ENCODE measurements around the gene RPL27. TPM values are rescaled to one million over a fixed set of nuclear protein-coding genes. Genes with fewer than 3 reads are reported as not detected.
"Not testable (repeated sequence)": the region's sequence is repeated elsewhere in the genome, so short reads cannot be mapped to it uniquely, and the experiment has no call there.

The RPL27 gene
- 1,519 TPM for polyA plus RNA-seq (2013, experiment 1 of 4)
- 1,565 TPM for polyA plus RNA-seq (2013, experiment 2 of 4)
- polyA plus RNA-seq (2013, experiment 3 of 4): 2,084 TPM
- polyA plus RNA-seq (2013, experiment 4 of 4): 2,168 TPM

DNA sequence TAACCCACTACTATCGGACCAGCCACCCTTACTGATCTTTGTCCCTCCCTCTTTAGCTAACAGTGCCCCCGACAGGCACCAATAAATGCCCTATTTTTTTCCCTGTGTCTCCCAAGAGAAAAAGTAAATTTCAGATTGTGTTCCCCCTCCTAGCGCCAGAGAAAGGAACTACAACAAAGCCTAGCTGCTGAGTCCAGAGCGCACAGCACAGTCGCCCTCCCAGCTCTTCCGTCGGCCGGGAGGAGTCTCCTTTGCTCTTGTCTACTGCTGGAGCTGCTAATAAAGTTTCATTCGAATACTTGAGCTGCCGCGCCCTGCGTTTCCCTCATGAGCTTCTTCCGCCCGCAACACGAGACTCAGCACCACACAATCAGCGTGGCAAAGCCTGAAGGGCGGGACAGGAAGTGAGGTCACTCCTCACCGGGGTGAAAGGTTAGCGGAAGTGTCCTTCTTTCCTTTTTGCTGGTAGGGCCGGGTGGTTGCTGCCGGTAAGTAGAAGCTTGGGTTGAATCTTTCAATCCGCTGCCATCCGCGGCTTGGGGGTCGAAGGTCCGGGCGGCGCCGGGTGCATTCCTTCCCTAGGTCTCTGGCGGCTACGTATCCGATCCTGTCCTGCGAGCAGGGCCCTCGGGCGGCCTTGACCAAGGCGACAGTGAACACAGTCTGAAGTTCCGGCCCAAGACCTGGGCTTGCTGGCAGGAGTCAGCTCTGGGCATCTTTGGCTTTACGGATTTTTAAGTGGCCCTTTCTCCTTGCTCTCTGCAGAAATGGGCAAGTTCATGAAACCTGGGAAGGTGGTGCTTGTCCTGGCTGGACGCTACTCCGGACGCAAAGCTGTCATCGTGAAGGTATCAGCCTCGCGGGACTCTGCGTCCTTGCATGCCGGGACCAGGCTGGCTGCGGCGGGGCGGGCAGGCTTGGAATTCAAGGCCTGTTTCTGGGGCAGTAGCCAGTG is at the start of gene RPL27:
RPL27 (plus strand) TSS at position 436 of the 955 bp plus-strand sequence; CDS start at position 768, 332 bp downstream.
- peaks cover 27% of the 10 kb centered on the region for H3K36me3 ChIP-seq (ENCODE audit: control insufficient read depth, insufficient read depth, low read length)
- WGBS, 2 experiments: 0 to 1% methylated on average over 49 of the region's 49 CpGs
- peak within 1 kb of the TSS; percentile 99 for H3K27ac ChIP-seq (ENCODE audit: insufficient read depth, low read depth, low read length, poor library complexity, severe bottlenecking)
- H3K27me3 ChIP-seq (ENCODE audit: control insufficient read depth, insufficient read depth, low read length, poor library complexity, severe bottlenecking): no peaks in the 10 kb centered on the region
- H3K4me3 ChIP-seq (ENCODE audit: insufficient read depth, low read depth, low read length): peak within 1 kb of the TSS; percentile 96
- no peaks in the 10 kb centered on the region for H3K9me3 ChIP-seq (ENCODE audit: control insufficient read depth, low read length)
- H3K4me1 ChIP-seq (ENCODE audit: control insufficient read depth, insufficient read depth, low read length): peaks cover 4% of the 10 kb centered on the region

- 93 to 96% methylated on average over 12 to 13 of the region's 13 CpGs for WGBS, 2 experiments
- Histone ChIP-seq H3K27me3 (ENCODE audit: control insufficient read depth, insufficient read depth, low read length, poor library complexity, severe bottlenecking) (no peaks in the 10 kb centered on the region), H3K36me3 (ENCODE audit: control insufficient read depth, insufficient read depth, low read length) (peaks cover 28% of the 10 kb centered on the region), H3K27ac (ENCODE audit: insufficient read depth, low read depth, low read length, poor library complexity, severe bottlenecking) (no peak overlapping the region), H3K4me3 (ENCODE audit: insufficient read depth, low read depth, low read length) (no peak overlapping the region), H3K4me1 (ENCODE audit: control insufficient read depth, insufficient read depth, low read length) (no peaks in the 10 kb centered on the region), H3K9me3 (ENCODE audit: control insufficient read depth, low read length) (no peaks in the 10 kb centered on the region)
These were observed 48.0 kb upstream of the RPL27 start for GRCh38 chr17:42950044-42950783.

DNA sequence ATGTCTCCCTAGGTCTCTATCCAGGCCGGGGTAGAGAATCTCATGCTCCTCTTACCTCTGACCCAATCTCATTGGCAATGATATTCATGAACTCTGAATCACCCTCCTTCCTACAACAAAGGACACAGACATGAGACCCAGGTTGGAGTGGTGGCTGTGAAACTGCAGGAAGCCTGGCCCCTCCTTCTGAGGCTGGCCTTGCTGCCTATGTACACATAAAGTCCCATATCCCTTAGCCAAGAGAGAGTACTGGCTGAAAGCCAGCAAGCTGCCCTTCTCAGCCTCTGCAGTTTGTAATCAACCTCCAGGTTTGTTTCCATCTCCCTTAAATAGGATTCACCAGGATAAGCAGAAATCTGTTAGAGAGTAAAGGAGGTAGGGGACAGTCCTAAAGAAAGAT is 44.5 kb upstream of the RPL27 start:
- no peak overlapping the region for H3K27ac ChIP-seq (ENCODE audit: insufficient read depth, low read depth, low read length, poor library complexity, severe bottlenecking)
- H3K9me3 ChIP-seq (ENCODE audit: control insufficient read depth, low read length): no peaks in the 10 kb centered on the region
- WGBS, 2 experiments: 84 to 96% methylated on average over 1 of the region's 1 CpG
- peaks cover 45% of the 10 kb centered on the region for H3K36me3 ChIP-seq (ENCODE audit: control insufficient read depth, insufficient read depth, low read length)
- H3K4me1 ChIP-seq (ENCODE audit: control insufficient read depth, insufficient read depth, low read length): no peaks in the 10 kb centered on the region
- no peak overlapping the region for H3K4me3 ChIP-seq (ENCODE audit: insufficient read depth, low read depth, low read length)
- no peaks in the 10 kb centered on the region for H3K27me3 ChIP-seq (ENCODE audit: control insufficient read depth, insufficient read depth, low read length, poor library complexity, severe bottlenecking)

DNA sequence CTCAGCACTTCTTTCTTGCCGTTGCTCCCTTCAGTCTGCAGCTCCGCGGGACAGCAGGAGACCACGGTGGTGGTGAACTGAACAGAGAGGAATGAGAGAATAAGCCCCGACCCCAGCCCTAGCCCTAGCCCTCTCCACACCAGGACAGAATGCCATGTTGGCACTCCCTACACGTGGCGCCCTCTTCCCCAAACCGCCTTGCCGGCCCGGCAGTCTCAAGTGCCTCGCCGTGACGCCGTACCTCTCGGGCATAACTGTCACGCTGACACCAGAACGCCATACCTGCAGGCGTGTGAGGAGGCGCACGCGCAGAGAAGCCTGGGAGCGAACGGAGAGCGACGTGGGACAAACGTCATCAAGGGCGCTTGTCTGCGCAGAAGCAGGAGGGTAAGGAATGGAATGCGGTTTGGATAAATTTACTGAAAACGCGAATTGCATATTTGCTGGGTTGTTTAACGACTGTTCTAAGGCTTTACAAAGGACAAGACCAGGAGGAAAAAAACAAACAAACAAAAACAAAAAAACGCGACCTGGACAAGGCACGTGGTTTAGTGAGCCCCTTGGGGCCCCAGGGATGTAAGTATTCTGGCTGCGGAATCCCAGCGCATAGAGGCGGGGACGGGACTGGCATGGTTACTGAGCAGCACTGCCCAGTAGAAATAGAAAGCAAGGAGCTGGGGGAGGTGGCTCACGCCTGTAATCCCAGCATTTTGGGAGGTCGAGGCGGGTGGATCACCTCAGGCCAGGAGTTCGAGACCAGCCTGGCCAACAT is 33.9 kb upstream of the RPL27 start, which contains the start of gene AARSD1:
AARSD1 (minus strand) TSS at position 294 of the 772 bp plus-strand sequence; CDS start at position 280, 14 bp downstream.
- WGBS, 2 experiments: 6% methylated on average over 43 of the region's 43 CpGs
- H3K27me3 ChIP-seq (ENCODE audit: control insufficient read depth, insufficient read depth, low read length, poor library complexity, severe bottlenecking): no peaks in the 10 kb centered on the region

GRCh38 chr17:42967925-42968324 is 30.3 kb upstream of the RPL27 start:
- no peak overlapping the region for H3K4me3 ChIP-seq (ENCODE audit: insufficient read depth, low read depth, low read length)
- no peaks in the 10 kb centered on the region for H3K36me3 ChIP-seq (ENCODE audit: control insufficient read depth, insufficient read depth, low read length)
- no peaks in the 10 kb centered on the region for H3K4me1 ChIP-seq (ENCODE audit: control insufficient read depth, insufficient read depth, low read length)
- H3K9me3 ChIP-seq (ENCODE audit: control insufficient read depth, low read length): no peaks in the 10 kb centered on the region
- H3K27me3 ChIP-seq (ENCODE audit: control insufficient read depth, insufficient read depth, low read length, poor library complexity, severe bottlenecking): no peaks in the 10 kb centered on the region
- no peak overlapping the region for H3K27ac ChIP-seq (ENCODE audit: insufficient read depth, low read depth, low read length, poor library complexity, severe bottlenecking)
- 77 to 100% methylated on average over 1 of the region's 1 CpG for WGBS, 2 experiments

More for the DNA sequence above, 33.9 kb upstream of the RPL27 start, which contains the start of gene AARSD1:
- no peaks in the 10 kb centered on the region for H3K9me3 ChIP-seq (ENCODE audit: control insufficient read depth, low read length)
- H3K4me1 ChIP-seq (ENCODE audit: control insufficient read depth, insufficient read depth, low read length): no peaks in the 10 kb centered on the region
- peak within 1 kb of the TSS; percentile 61 for H3K27ac ChIP-seq (ENCODE audit: insufficient read depth, low read depth, low read length, poor library complexity, severe bottlenecking)
- H3K4me3 ChIP-seq (ENCODE audit: insufficient read depth, low read depth, low read length): peak within 1 kb of the TSS; percentile 83
- H3K36me3 ChIP-seq (ENCODE audit: control insufficient read depth, insufficient read depth, low read length): peaks cover 11% of the 10 kb centered on the region

DNA sequence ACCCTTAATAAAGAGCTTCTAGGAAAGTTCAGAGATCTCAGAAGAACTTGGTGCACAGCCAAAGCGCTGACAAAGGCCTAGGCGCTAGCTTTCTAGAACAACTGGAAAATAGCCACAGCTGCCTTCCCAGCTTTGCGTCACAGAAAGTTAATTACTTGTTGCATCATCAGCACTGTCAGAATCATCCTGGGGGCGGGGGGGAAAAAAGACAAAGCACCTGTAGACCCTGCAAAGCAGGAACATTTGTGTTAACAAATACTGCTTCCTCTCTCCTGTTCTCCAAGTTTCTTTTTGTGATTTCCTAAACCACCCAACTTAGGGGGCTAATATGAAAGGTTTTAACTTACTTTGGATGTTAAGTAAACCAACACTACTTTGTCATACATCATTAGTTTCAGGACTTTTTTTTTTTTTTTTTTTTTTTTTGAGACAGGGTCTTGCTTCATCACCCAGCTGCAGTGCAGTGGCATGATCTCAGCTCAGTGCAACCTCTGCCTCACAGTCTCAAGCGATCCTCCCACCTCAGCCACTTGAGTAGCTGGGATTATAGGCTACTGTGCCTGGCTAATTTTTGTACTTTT is 29.1 kb upstream of the RPL27 start:
- Histone ChIP-seq H3K9me3 (ENCODE audit: control insufficient read depth, low read length) (no peaks in the 10 kb centered on the region), H3K4me3 (ENCODE audit: insufficient read depth, low read depth, low read length) (no peak overlapping the region), H3K4me1 (ENCODE audit: control insufficient read depth, insufficient read depth, low read length) (no peaks in the 10 kb centered on the region), H3K27me3 (ENCODE audit: control insufficient read depth, insufficient read depth, low read length, poor library complexity, severe bottlenecking) (no peaks in the 10 kb centered on the region), H3K27ac (ENCODE audit: insufficient read depth, low read depth, low read length, poor library complexity, severe bottlenecking) (no peak overlapping the region), H3K36me3 (ENCODE audit: control insufficient read depth, insufficient read depth, low read length) (no peaks in the 10 kb centered on the region)
- 64 to 66% methylated on average over 5 of the region's 5 CpGs for WGBS, 2 experiments

DNA sequence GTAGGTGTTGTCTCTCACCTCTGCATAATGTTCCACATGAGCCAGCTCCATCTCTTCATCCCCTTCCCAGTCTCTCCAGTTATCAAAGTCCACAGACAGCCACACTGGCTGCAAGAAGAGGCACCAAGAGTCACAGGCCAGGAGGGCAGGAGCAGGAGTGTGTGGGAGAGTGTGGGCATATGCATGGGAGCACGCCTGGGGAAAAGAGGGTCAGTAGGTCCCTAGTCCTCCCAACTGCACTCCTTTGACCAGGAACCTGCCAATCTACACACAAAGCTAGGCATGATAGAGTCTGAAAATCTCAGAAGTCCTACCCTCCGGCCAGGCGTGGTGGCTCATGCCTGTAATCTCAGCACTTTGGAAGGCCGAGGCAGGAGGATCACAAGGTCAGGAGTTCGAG is 26.6 kb upstream of the RPL27 start:
- Histone ChIP-seq H3K36me3 (ENCODE audit: control insufficient read depth, insufficient read depth, low read length) (no peaks in the 10 kb centered on the region), H3K9me3 (ENCODE audit: control insufficient read depth, low read length) (no peaks in the 10 kb centered on the region), H3K4me3 (ENCODE audit: insufficient read depth, low read depth, low read length) (no peak overlapping the region), H3K27me3 (ENCODE audit: control insufficient read depth, insufficient read depth, low read length, poor library complexity, severe bottlenecking) (no peaks in the 10 kb centered on the region), H3K27ac (ENCODE audit: insufficient read depth, low read depth, low read length, poor library complexity, severe bottlenecking) (no peak overlapping the region), H3K4me1 (ENCODE audit: control insufficient read depth, insufficient read depth, low read length) (no peaks in the 10 kb centered on the region)
- 91 to 94% methylated on average over 5 of the region's 5 CpGs for WGBS, 2 experiments

DNA sequence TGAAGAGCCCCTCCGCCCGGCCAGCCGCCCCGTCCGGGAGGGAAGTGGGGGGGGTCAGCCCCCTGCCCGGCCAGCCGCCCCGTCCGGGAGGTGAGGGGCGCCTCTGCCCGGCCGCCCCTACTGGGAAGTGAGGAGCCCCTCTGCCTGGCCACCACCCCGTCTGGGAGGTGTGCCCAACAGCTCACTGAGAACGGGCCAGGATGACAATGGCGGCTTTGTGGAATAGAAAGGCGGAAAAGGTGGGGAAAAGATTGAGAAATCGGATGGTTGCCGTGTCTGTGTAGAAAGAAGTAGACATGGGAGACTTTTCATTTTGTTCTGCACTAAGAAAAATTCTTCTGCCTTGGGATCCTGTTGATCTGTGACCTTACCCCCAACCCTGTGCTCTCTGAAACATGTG is 24.9 kb upstream of the RPL27 start:
- H3K4me1 ChIP-seq (ENCODE audit: control insufficient read depth, insufficient read depth, low read length); H3K27me3 ChIP-seq (ENCODE audit: control insufficient read depth, insufficient read depth, low read length, poor library complexity, severe bottlenecking); H3K4me3 ChIP-seq (ENCODE audit: insufficient read depth, low read depth, low read length); H3K9me3 ChIP-seq (ENCODE audit: control insufficient read depth, low read length); H3K36me3 ChIP-seq (ENCODE audit: control insufficient read depth, insufficient read depth, low read length); H3K27ac ChIP-seq (ENCODE audit: insufficient read depth, low read depth, low read length, poor library complexity, severe bottlenecking): not testable (repeated sequence)
- 82 to 90% methylated on average over 8 to 18 of the region's 18 CpGs for WGBS, 2 experiments

DNA sequence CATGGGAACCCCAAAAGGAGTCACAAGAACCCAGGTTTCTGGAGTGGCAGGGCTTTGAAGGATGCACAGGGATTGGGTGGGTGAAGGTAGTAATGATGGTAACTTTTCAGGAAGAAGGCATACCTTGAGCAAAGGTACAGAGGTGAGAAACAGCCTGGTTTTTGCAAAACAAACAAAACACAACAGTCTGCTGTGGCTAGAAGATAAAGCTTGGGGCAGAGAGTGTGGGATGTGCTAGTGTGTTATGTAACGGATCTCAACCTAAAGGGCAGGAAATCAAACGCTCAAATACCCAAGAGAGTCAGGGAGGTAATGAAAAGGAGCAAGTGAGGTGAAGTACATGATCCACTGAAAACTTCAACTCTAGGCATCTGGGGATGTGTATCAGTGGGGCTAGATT is 23.0 kb upstream of the RPL27 start:
- WGBS, 2 experiments: 89 to 93% methylated on average over 2 of the region's 2 CpGs

More for the DNA sequence above, 23.0 kb upstream of the RPL27 start:
- Histone ChIP-seq H3K4me3 (ENCODE audit: insufficient read depth, low read depth, low read length) (no peak overlapping the region), H3K4me1 (ENCODE audit: control insufficient read depth, insufficient read depth, low read length) (peaks cover 10% of the 10 kb centered on the region), H3K27me3 (ENCODE audit: control insufficient read depth, insufficient read depth, low read length, poor library complexity, severe bottlenecking) (no peaks in the 10 kb centered on the region), H3K36me3 (ENCODE audit: control insufficient read depth, insufficient read depth, low read length) (no peaks in the 10 kb centered on the region), H3K27ac (ENCODE audit: insufficient read depth, low read depth, low read length, poor library complexity, severe bottlenecking) (no peak overlapping the region), H3K9me3 (ENCODE audit: control insufficient read depth, low read length) (no peaks in the 10 kb centered on the region)

All from ectodermal cell (in vitro differentiated cells).